H1 (cell line): ENCODE data around the gene NUTM2G. TPM values are rescaled to one million over a fixed set of nuclear protein-coding genes. Genes with fewer than 3 reads are reported as not detected.

Experiments used
- CTCF ChIA-PET: fragments of 300-600 bp; sonication (Branson Sonifier 250); formaldehyde crosslinking; loops from one replicate; lab custom pipeline; 2021; ENCODE audit not compliant: partially characterized antibody; lab: Charles Lee
- POLR2A ChIA-PET: fragments of 300-600 bp; sonication (Branson Sonifier 250); formaldehyde crosslinking; loops from one replicate; lab custom pipeline; 2021; ENCODE audit warnings: inconsistent platforms; ENCODE audit not compliant: partially characterized antibody; lab: Charles Lee
- DNase-seq, 2 experiments: peaks; one replicate each; pipeline versions ENCODE4 v3.0.0 to v3.0.0-alpha.2; 2010 to 2022; ENCODE audit warnings: low spot score in 2 of 2, low read depth in 1 of 2, mixed read lengths in 1 of 2
- FAIRE-seq: peaks from 2 replicates; lab custom pipeline; 2011; peaks lifted over from hg19 to GRCh38; lab: Jason Lieb, UNC
- H2AFZ ChIP-seq: 2 replicates; pipeline ENCODE4 v1.8.1; 2012; ENCODE audit warnings: low read length, inconsistent platforms
- H2AK5ac ChIP-seq: 2 replicates; pipeline ENCODE4 v1.6.1; 2013; ENCODE audit warnings: low read depth, low read length
- H2BK120ac ChIP-seq: replicated peaks from 2 replicates; pipeline ENCODE3; 2013; ENCODE audit warnings: low read depth, low read length, inconsistent platforms
- H2BK12ac ChIP-seq: 2 replicates; pipeline ENCODE4 v1.6.1; 2013; ENCODE audit warnings: low read depth, low read length
- H2BK15ac ChIP-seq: 2 replicates; pipeline ENCODE4 v1.6.1; 2013; ENCODE audit warnings: low read length
- H2BK20ac ChIP-seq: 2 replicates; pipeline ENCODE4 v1.6.1; 2013; ENCODE audit warnings: low read length
- H2BK5ac ChIP-seq: 2 replicates; pipeline ENCODE4 v1.6.1; 2013; ENCODE audit warnings: low read depth, low read length
- H3K14ac ChIP-seq: 2 replicates; pipeline ENCODE4 v1.6.1; 2013; ENCODE audit warnings: inconsistent platforms; ENCODE audit not compliant: insufficient read length
- H3K18ac ChIP-seq: 2 replicates; pipeline ENCODE4 v1.6.1; 2013; ENCODE audit warnings: low read length; ENCODE audit errors: extremely low read depth
- H3K23ac ChIP-seq: 2 replicates; pipeline ENCODE4 v1.6.1; 2013; ENCODE audit warnings: inconsistent platforms; ENCODE audit not compliant: insufficient read length
- H3K23me2 ChIP-seq: 2 replicates; pipeline ENCODE4 v1.6.1; 2013; ENCODE audit warnings: low read depth, low read length
- H3K27ac ChIP-seq: 2 replicates; pipeline ENCODE4 v1.6.1; 2011; ENCODE audit warnings: low read depth, low read length, inconsistent platforms
- H3K27me3 ChIP-seq, 4 experiments: replicated peaks in 1 of 4; 1 replicate in 1 of 4; 2 replicates in 3 of 4; pipeline versions ENCODE4 v1.6.1 to v1.8.1; 2011 to 2013; ENCODE audit warnings: low read length in 3 of 4, mild to moderate bottlenecking in 3 of 4, inconsistent platforms in 2 of 4, mixed read lengths in 2 of 4, moderate library complexity in 1 of 4; ENCODE audit not compliant: control insufficient read depth in 3 of 4, insufficient read depth in 3 of 4; ENCODE audit errors: extremely low read depth in 1 of 4
- H3K36me3 ChIP-seq, 4 experiments: 2 replicates each; pipeline versions ENCODE4 v1.6.1 to v1.8.1; 2011 to 2013; ENCODE audit warnings: mild to moderate bottlenecking in 4 of 4, low read length in 3 of 4, moderate library complexity in 2 of 4, control low read depth in 1 of 4, inconsistent platforms in 1 of 4; ENCODE audit not compliant: insufficient read depth in 4 of 4, control insufficient read depth in 2 of 4
- H3K4ac ChIP-seq: replicated peaks from 2 replicates; pipeline ENCODE3; 2013; ENCODE audit warnings: low read length, low read depth, mixed read lengths, inconsistent platforms; ENCODE audit not compliant: insufficient read length
- H3K4me1 ChIP-seq, 4 experiments: replicated peaks in 1 of 4; 1 replicate in 1 of 4; 2 replicates in 3 of 4; pipeline versions ENCODE4 v1.6.1 to v1.8.1; 2011 to 2013; ENCODE audit warnings: low read length in 3 of 4, inconsistent platforms in 2 of 4, mixed read lengths in 1 of 4; ENCODE audit not compliant: insufficient read depth in 4 of 4, control insufficient read depth in 3 of 4
- H3K4me2 ChIP-seq, 2 experiments: 2 replicates each; pipeline versions ENCODE4 v1.6.1 to v1.8.1; 2011 to 2013; ENCODE audit warnings: low read depth in 2 of 2, low read length in 2 of 2, control low read depth in 1 of 2, inconsistent platforms in 1 of 2, mild to moderate bottlenecking in 1 of 2; ENCODE audit not compliant: insufficient read depth in 1 of 2
- H3K4me3 ChIP-seq, 4 experiments: fragments of 200-600, 300-600 bp in 1 of 4; sonication (generic), shearing (Covaris generic), sonication (Bioruptor Twin) in 1 of 4; 2 replicates each; pipeline versions ENCODE4 v1.5.1 to v1.8.1; 2011 to 2016; ENCODE audit warnings: low read length in 4 of 4, low read depth in 3 of 4, control low read depth in 2 of 4, inconsistent platforms in 2 of 4, mild to moderate bottlenecking in 2 of 4, mixed read lengths in 1 of 4, moderate library complexity in 1 of 4; ENCODE audit not compliant: insufficient read depth in 2 of 4; ENCODE audit errors: extremely low read depth in 1 of 4
- H3K56ac ChIP-seq: replicated peaks from 2 replicates; pipeline ENCODE3; 2013; ENCODE audit warnings: low read depth, mild to moderate bottlenecking, mixed read lengths, low read length, inconsistent platforms; ENCODE audit not compliant: insufficient read length
- H3K79me1 ChIP-seq: 2 replicates; pipeline ENCODE4 v1.6.1; 2013; ENCODE audit warnings: low read depth, low read length, control low read depth
- H3K79me2 ChIP-seq, 2 experiments: 2 replicates each; pipeline versions ENCODE4 v1.6.1 to v1.8.1; 2012 to 2013; ENCODE audit warnings: low read length in 2 of 2, mild to moderate bottlenecking in 2 of 2, inconsistent platforms in 1 of 2; ENCODE audit not compliant: insufficient read depth in 2 of 2, control insufficient read depth in 1 of 2
- H3K9ac ChIP-seq, 4 experiments: replicated peaks in 1 of 4; 1 replicate in 1 of 4; 2 replicates in 3 of 4; pipeline versions ENCODE4 v1.6.1 to v1.8.1; 2011 to 2013; ENCODE audit warnings: low read depth in 3 of 4, low read length in 3 of 4, control low read depth in 2 of 4, mild to moderate bottlenecking in 2 of 4, moderate library complexity in 2 of 4, inconsistent platforms in 1 of 4; ENCODE audit errors: extremely low read depth in 1 of 4
- H3K9me3 ChIP-seq, 2 experiments: 2 replicates each; pipeline versions ENCODE4 v1.6.1 to v1.8.1; 2012 to 2013; ENCODE audit warnings: mild to moderate bottlenecking in 2 of 2, moderate library complexity in 2 of 2, control low read depth in 1 of 2, inconsistent platforms in 1 of 2, low read depth in 1 of 2, low read length in 1 of 2, mixed read lengths in 1 of 2; ENCODE audit not compliant: insufficient read depth in 2 of 2
- H4K20me1 ChIP-seq, 2 experiments: replicated peaks in 1 of 2; 2 replicates each; pipeline versions ENCODE3 to v1.8.1; 2011 to 2013; ENCODE audit warnings: inconsistent platforms in 2 of 2, low read length in 2 of 2, mild to moderate bottlenecking in 1 of 2; ENCODE audit not compliant: insufficient read depth in 2 of 2, control insufficient read depth in 1 of 2
- H4K5ac ChIP-seq: 2 replicates; pipeline ENCODE4 v1.6.1; 2013; ENCODE audit warnings: low read length, low read depth, mixed read lengths, inconsistent platforms; ENCODE audit not compliant: insufficient read length
- H4K8ac ChIP-seq: 2 replicates; pipeline ENCODE4 v1.8.0; 2013; ENCODE audit warnings: mild to moderate bottlenecking, moderate library complexity, low read length, inconsistent platforms; ENCODE audit not compliant: insufficient read depth; ENCODE audit errors: extremely low read depth
- H4K91ac ChIP-seq: replicated peaks from 2 replicates; pipeline ENCODE3; 2013; ENCODE audit warnings: low read length, mixed read lengths, inconsistent platforms; ENCODE audit not compliant: insufficient read length
- ASH2L ChIP-seq: fragments of 200-600, 300-600 bp; sonication (generic); IDR thresholded peaks from one replicate; pipeline ENCODE4 v1.7.1; 2017; ENCODE audit warnings: low read length
- CEBPB ChIP-seq: IDR thresholded peaks from 2 replicates; pipeline ENCODE4 v1.6.1; 2012; ENCODE audit warnings: low read depth, low read length
- CHD1 ChIP-seq: IDR thresholded peaks from 2 replicates; pipeline ENCODE4 v1.6.1; 2012; ENCODE audit warnings: low read depth, low read length, improper control_type of control experiment
- CREB1 ChIP-seq: IDR thresholded peaks from 2 replicates; pipeline ENCODE4 v1.6.1; 2012; ENCODE audit warnings: inconsistent platforms
- FOSL1 ChIP-seq: IDR thresholded peaks from 2 replicates; pipeline ENCODE4 v1.6.1; 2011; ENCODE audit warnings: mild to moderate bottlenecking, low read depth, low read length, moderate library complexity; ENCODE audit not compliant: insufficient read depth
- GABPA ChIP-seq: IDR thresholded peaks from 2 replicates; pipeline ENCODE4 v1.6.1; 2011; ENCODE audit warnings: mild to moderate bottlenecking, low read length, moderate library complexity, borderline replicate concordance; ENCODE audit not compliant: insufficient read depth
- JUN ChIP-seq: IDR thresholded peaks from 2 replicates; pipeline ENCODE4 v1.6.1; 2011; ENCODE audit warnings: low read depth, mild to moderate bottlenecking, improper control_type of control experiment, low read length
- JUND ChIP-seq: IDR thresholded peaks from 2 replicates; pipeline ENCODE4 v1.6.1; 2011; ENCODE audit warnings: mild to moderate bottlenecking, improper control_type of control experiment, low read length
- MAX ChIP-seq: IDR thresholded peaks from 2 replicates; pipeline ENCODE4 v1.6.1; 2012; ENCODE audit warnings: inconsistent platforms
- NRF1 ChIP-seq: IDR thresholded peaks from 2 replicates; pipeline ENCODE4 v1.6.1; 2011; ENCODE audit warnings: mild to moderate bottlenecking, low read depth, low read length, improper control_type of control experiment
- POLR2A ChIP-seq, 2 experiments: IDR thresholded peaks; 1 replicate in 1 of 2; 2 replicates in 1 of 2; pipeline ENCODE4 v1.6.1; 2011; ENCODE audit warnings: low read depth in 2 of 2, low read length in 2 of 2, mild to moderate bottlenecking in 2 of 2; ENCODE audit errors: control extremely low read depth in 1 of 2
- POU5F1 ChIP-seq: IDR thresholded peaks from 2 replicates; pipeline ENCODE4 v1.6.1; 2011; ENCODE audit warnings: low read depth, mild to moderate bottlenecking, low read length, moderate library complexity
- RBBP5 ChIP-seq: IDR thresholded peaks from 2 replicates; pipeline ENCODE4 v1.7.1; 2012; ENCODE audit warnings: low read depth, mild to moderate bottlenecking, inconsistent platforms, low read length, moderate library complexity, borderline replicate concordance
- RXRA ChIP-seq: IDR thresholded peaks from 2 replicates; pipeline ENCODE4 v1.6.1; 2011; ENCODE audit warnings: low read depth, mild to moderate bottlenecking, low read length, moderate library complexity; ENCODE audit not compliant: insufficient read depth
- SP1 ChIP-seq: IDR thresholded peaks from 2 replicates; pipeline ENCODE4 v1.6.1; 2011; ENCODE audit warnings: low read depth, low read length
- TBP ChIP-seq: IDR thresholded peaks from 2 replicates; pipeline ENCODE4 v1.6.1; 2011; ENCODE audit warnings: low read depth, low read length, improper control_type of control experiment
- WGBS, 2 experiments: shearing (Covaris generic) in 1 of 2; methylation state at CpG; one replicate each; pipeline versions ENCODE4 v1.1.6 to v1.1.7; 2013 to 2015; ENCODE audit warnings: low lambda C conversion rate in 2 of 2, mixed read lengths in 2 of 2, inconsistent platforms in 1 of 2, low coverage in 1 of 2, missing lambda C conversion rate in 1 of 2; ENCODE audit not compliant: insufficient replicate concordance in 2 of 2, insufficient coverage in 1 of 2, insufficient read length in 1 of 2; ENCODE audit errors: extremely low coverage in 1 of 2, missing lambda C conversion rate in 1 of 2; 5-methylcytosine and 5-hydroxymethylcytosine counted together
- polyA plus RNA-seq, 7 experiments: library from polyadenylated mRNA; depleted of rRNA in 3 of 7; stranded (reverse) in 5 of 7; unstranded in 2 of 7; fragments of >200 nt in 5 of 7; fragments of 200-250 nt in 2 of 7; gene quantifications; 1 replicate in 5 of 7; 2 replicates in 1 of 7; 4 replicates in 1 of 7; pipeline versions ENCODE4 v1.2.1 to v1.2.3, GENCODE V29; 2011 to 2013; ENCODE audit warnings: missing spikeins in 2 of 7, mixed read lengths in 2 of 7
- total RNA-seq: library from RNA; stranded (reverse); fragmentation: NEBNext Ultra II Directional; extraction: Animal tissue kit (Norgen Biotek cat#: 25700); gene quantifications from 2 replicates; pipeline ENCODE4 v1.2.1, GENCODE V29; 2021

Gene NUTM2G
- total and polyA plus RNA-seq, 2 of the 8 experiments (the other 6 are each of a cell fraction or from before 2014, with no cell fraction given): 0.27 TPM; not detected in 1

GRCh38 chr9:96884443-96884842, 44.2 kb upstream of the NUTM2G start:
- no peak for DNase-seq
- Histone ChIP-seq H2BK20ac (no peak overlapping the region), H2BK15ac (no peak overlapping the region), H4K20me1 (no peaks in the 10 kb centered on the region), H2BK12ac (no peak overlapping the region), H3K27ac (no peak overlapping the region), H3K4me3 (no peak overlapping the region), H3K23me2 (no peaks in the 10 kb centered on the region), H3K27me3 (no peaks in the 10 kb centered on the region), H4K8ac (no peak overlapping the region), H4K5ac (no peak overlapping the region), H3K36me3 (no peaks in the 10 kb centered on the region), H3K9me3 (no peaks in the 10 kb centered on the region), H3K23ac (no peak overlapping the region), H3K79me2 (no peaks in the 10 kb centered on the region), H2AFZ (no peak overlapping the region), H2BK120ac (no peak overlapping the region), H3K14ac (no peak overlapping the region), H3K9ac (no peak overlapping the region; a peak in 1 of 7 replicates), H3K56ac (no peak overlapping the region), H2AK5ac (no peak overlapping the region), H3K4me2 (no peak overlapping the region), H4K91ac (no peak overlapping the region), H3K4me1 (no peaks in the 10 kb centered on the region), H3K18ac (no peak overlapping the region), H2BK5ac (no peak overlapping the region), H3K79me1 (no peaks in the 10 kb centered on the region), H3K4ac (no peak overlapping the region)
- no peak for FAIRE-seq
- ChIA-PET CTCF (interaction anchor here (1.6 to 2.5 kb wide), 2 partner anchors 9 to 27 kb away, joined by 7 to 10 read pairs; no protein-coding TSS in a partner anchor), POLR2A (no interaction called here)
- WGBS, 2 experiments: 81% methylated on average over 2 of the region's 2 CpGs; no CpG with 5 or more reads in 1 of the 2 experiments
- TF ChIP-seq JUN (no peak), NRF1 (no peak), RBBP5 (no peak), SP1 (no peak), RXRA (no peak), CEBPB (no peak), GABPA (no peak), TBP (no peak), JUND (no peak), POU5F1 (no peak), CHD1 (no peak), POLR2A (IDR thresholded peaks at IDR 0.05; ENCODE audit: control extremely low read depth in 1 of 2, low read depth in 2 of 2, low read length in 2 of 2) (no peak), MAX (no peak), ASH2L (no peak), FOSL1 (no peak), CREB1 (no peak)
